DMS114 treated with DMSO at 0.1 percent for 48 hours (cell line): ENCODE results near the gene MAGEA11.
"Not testable (repeated sequence)": the region's sequence is repeated elsewhere in the genome, so short reads cannot be mapped to it uniquely, and the experiment has no call there.

ENCODE experiments used
- DNase-seq: peaks from one replicate; lab custom pipeline; 2025; ENCODE audit not compliant: unreplicated experiment; lab: John Stamatoyannopoulos, UW

MAGEA11 gene

DNA sequence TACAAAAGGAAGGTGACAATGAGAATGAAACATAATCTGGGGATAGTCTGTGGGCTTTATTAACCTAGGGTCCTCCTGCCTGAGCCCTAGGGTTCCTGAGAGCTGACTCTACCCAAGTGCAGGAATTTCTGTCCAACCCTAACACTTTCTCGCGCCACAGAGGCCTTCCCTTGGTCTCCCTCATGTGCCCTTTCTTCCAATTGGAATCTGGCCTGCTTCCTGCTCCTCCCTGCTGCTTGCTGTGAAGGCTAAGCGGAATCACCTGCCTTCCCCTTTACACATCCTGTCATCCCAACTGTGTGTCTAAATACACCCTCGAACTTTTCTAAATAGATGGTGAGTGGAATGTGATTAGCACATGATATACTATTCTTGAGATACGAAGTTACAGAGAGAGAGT, 5.9 kb downstream of the MAGEA11 start:
- DNase-seq, result no peak

DNA sequence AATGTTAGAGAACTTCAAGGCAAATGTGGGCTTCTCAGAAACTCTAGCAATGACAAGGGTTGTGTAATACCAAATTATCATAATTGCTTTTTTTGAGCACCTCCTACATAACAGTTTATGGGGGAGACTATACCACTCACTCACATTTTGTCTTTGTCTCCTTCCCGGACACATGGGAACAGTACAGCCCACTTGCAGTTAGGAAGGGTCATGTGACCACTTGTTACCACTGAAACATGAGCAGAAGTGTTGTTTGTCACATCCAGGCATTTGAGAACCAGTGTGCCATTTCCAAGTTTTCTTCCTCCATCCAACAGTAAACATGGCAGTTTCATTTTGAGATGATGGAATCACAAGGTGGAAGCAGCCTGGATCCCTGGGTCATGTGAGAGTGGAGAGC, 6.9 kb downstream of the MAGEA11 start:
- no peak for DNase-seq

DNA sequence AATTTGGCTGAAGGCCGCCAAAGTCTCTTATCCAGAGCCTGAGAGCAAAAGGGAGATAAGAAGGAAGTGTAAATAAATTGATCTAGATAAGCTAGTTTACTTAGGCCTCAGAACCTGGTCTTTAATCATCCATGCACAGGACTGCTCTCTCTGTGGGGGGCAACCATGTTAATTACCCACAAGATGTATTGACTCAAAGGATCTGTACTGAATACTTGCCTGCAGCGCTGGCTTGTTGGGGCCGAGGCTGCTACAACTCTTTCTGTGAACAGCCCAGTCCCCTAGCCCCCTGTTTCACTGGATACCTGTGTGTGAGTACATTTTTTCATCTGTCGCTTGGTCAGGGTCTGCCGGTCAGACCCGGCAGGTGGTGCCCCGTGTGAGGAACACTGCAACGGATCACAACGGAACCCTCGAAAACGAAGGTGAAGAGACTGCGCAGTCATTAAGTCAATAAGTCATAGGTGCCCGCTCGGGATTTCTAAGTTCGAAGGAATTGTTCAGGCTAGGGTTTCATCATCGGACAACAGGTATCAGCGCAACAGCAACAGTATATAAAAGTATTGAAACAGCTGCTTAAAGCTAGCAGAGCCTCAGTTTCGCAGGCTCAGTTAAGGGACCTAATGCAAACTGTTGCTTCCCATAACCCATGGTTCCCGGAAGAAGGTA, 8.3 kb downstream of the MAGEA11 start:
- no peak for DNase-seq

DNA sequence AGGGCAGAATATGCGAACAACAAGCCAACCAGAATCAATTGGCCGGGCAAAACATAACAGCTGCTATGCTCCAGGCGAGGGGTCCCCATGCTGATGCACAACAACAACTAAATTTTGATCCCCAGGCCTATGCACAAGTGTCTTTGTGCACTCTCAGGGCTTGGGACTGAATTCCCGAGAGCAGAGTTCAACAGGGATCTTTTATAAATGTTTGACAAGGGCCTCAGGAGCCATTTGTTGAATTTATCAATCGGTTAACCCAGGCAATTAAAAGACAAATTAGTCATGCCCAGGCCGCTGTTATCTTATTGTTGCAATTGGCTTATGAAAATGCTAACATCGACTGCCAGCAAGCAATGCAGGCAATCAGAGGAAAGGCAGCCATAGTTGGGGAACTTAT, 9.4 kb downstream of the MAGEA11 start:
- DNase-seq, result not testable (repeated sequence)

DNA sequence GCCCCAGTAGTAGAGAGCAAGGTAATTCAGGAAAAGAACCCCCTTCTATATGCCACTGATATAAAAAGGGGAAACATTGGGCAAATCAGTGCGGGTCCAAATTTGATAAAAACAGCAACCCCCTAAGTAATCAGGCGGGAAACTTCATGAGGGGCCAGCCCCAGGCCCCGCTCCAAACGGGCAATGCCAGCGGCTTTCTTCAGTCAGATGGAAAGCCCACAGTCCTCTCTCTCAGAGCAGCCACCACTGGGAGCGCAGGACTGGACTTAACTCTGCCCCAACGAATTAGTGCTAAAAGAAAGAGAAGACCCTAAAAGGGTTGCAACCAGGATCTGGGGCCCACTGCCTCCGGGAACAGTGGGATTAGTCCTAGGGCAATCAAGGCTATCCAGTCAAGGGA, 9.9 kb downstream of the MAGEA11 start:
- no peak for DNase-seq

DNA sequence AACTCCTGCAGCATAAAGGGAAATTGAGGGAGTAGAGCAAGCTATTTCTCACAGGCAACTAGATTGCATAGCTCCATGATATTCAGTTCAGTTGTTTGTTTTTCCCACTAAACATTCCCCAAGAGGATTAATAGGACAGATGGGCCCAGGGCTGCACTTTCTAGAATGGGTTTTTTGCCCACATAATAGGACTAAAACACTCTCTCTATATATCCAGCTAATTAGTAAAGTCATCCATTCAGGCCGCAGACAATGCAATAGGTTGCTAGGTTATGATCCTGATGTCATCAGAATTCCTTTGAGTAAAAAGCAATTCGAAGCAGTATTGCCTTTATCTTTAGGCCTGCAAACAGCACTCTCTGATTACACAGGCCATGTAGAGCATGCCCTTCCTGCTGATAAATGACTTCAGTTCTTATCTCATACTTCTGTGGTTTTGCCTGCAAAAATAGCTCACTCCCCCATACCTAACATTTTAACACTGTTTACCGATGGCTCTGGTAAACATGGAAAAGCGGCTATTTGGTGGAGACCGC, 11.8 kb downstream of the MAGEA11 start:
- not testable (repeated sequence) for DNase-seq

DNA sequence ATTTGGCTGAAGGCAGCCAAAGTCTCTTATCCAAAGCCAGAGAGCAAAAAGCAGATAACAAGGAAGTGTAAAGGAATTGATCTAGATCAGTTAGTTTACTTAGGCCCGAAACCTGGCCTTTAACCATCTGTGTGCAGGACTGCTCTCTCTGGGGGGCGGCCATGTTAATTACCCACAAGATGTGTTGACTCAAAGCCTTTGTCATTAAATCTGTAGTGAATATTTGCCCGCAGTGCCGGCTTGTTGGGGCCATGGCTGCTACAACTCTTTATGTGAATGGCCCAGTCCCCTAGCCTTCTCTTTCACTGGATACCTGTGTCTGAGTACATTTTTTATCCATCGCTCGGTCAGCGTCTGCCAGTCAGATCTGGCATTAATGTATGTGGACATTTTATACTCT, 15.4 kb downstream of the MAGEA11 start:
- not testable (repeated sequence) for DNase-seq

DNA sequence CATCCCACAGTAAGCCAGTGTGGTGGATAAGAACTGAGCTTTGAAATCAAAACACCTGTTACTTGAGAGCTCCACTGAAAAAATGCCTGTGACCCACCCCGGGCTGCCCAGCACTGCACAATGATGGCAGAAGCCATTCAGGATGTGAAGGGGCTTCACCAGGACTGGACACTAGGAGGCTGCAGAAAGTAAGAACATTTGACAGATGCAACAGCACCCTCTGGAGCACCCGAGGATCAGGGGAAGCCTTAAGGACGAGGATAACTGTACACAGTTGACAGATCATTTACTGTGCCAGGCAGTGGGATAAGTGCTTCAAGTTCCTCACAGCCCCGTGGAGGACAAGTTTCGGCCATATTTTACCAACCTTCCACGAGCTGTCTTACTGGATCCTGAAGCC, 30.4 kb downstream of the MAGEA11 start:
- not testable (repeated sequence) for DNase-seq

DNA sequence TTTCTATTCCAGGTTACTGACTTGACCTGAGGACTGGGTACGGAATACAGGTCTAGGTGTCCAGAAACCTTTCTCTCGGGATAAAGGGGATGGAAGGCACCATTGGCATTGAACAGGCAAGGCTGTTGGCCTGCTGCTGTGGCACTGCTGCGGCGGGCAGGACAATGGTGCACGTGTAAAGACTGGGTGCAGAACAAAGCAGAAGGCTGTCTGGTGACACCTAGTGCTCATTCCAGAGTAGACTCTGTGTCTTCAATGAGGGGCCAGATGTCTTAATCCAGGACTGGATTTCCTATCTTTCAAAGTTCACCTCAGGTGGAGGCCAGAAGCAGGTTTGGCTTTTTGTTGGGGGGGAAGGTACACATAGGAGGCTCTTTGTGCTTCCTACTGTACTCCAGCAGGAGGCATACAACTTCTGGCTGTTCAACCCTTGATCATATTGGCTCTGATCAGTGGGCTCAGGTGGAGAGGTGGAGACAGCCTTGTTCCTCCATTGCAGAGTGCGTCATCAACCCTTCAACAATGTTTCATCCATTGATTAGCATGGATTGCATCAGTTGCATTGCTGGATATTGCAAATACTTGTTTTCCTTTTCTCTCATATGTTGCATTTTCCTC, 34.6 kb downstream of the MAGEA11 start:
- DNase-seq, result not testable (repeated sequence)

DNA sequence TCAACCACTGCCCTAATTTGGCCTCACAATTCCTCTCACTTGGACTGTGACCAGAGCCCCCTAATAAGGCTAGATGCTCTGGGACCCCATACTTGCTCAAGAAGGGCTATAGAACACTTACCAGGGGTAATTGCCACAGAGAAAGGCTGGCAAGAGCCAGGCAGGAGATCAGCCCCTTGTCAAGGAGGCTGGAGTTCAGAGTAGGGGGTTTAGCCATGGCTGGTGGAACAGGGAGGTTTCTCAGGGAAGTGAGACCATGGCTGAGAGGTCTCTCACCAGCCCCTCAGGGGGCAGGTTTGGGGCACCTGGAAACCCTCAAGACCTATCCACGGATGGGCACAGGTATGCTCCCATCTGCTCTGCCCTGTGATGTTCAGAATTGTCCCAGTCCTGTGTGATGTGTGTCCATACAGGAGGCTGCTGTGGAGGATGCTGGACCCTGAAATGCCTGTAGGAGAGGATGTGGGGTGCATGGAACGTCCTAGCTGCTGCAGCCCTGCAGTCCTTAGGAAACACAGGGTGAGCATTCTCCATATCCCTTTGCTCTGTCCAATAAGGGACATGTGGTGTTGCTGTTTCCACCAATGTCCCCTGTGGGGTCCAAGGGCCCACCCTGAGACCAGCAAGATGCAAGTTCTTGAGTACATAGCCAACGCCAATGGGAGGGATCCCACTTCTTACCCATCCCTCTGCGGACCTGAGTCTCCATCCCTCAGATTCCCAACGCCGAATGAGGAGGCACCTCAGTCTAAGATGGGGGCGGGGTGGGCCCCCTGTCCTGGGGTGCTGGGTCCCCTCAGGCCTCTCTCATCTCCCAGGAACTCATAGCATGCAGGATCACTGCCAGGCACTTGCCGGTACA, 45.6 kb downstream of the MAGEA11 start:
- DNase-seq, result no peak

DNA sequence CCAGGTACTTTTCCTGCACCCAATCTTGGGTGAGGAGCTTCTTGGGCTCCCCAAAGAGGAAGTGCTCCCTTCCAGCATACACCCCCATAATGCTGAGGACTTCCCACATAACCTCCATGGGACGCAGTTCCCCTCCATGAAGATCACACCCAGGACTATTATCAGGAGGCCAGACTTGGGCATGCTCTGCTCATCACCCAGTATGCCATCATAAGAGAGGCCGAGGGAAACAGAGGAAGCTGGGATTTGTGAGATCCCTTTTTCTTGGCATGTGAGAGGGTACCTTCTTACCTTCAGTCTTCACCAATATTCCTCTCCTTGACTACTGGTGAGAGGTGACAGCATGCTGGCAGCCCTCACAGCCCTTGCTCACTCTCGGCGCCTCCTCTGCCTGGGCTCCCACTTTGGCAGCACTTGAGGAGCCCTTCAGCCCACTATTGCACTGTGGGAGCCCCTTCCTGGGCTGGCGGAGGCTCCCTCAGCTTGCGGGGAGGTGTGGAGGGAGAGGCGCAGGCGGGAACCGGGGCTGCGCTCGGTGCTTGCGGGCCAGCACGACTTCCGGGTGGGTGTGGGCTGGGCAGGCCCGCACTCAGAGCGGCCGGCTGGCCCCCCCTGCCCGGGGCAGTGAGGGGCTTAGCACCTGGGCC, 46.3 kb downstream of the MAGEA11 start:
- no peak for DNase-seq

DNA sequence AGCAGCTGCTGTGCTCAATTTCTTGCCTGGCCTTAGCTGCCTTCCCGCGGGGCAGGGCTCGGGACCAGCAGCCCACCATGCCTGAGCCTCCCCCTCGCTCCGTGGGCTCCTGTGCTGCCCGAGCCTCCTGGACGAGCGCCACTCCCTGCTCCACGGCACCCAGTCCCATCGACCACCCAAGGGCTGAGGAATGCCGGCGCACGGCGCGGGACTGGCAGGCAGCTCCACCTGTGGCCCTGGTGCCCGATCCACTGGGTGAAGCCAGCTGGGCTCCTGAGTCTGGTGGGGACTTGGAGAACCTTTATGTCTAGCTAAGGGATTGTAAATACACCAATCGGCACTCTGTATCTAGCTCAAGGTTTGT, 46.8 kb downstream of the MAGEA11 start:
- not testable (repeated sequence) for DNase-seq

DNA sequence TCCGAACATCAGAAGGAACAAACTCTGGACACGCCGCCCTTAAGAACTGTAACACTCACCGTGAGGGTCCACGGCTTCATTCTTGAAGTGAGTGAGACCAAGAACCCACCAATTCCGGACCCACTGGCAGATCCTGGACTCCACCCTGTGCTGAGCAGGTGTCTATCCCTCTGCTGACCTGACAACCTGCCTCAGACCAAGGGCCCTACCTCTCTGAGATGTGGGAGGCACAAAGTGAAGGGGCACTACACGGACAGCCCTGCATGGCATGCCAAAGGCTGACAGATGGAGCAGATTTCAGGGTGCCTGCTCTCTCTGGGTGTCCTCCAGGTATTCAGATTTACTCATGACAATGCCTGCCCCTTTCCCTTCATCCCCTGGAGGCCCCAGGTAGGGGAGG, 48.0 kb downstream of the MAGEA11 start:
- DNase-seq, result no peak

DNA sequence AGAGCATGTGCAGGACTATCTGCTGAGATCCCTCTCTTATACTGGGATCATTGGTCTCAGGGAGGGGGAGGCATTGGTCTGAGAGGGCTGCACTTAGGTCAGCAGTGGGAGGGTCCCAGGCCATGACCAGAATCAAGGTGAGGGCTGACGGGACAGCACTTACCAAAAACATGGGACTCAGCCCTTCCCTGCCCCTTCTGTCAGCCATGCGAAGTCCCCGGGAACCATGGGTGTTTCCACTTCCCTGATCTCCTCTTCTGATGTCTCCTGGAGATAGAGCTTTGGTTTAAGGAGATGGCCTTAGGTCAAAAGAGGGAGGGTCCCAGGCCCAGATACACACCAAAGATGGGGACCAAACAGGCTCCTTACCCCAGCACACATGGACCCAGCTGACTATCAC, 49.1 kb downstream of the MAGEA11 start:
- no peak for DNase-seq

DNA sequence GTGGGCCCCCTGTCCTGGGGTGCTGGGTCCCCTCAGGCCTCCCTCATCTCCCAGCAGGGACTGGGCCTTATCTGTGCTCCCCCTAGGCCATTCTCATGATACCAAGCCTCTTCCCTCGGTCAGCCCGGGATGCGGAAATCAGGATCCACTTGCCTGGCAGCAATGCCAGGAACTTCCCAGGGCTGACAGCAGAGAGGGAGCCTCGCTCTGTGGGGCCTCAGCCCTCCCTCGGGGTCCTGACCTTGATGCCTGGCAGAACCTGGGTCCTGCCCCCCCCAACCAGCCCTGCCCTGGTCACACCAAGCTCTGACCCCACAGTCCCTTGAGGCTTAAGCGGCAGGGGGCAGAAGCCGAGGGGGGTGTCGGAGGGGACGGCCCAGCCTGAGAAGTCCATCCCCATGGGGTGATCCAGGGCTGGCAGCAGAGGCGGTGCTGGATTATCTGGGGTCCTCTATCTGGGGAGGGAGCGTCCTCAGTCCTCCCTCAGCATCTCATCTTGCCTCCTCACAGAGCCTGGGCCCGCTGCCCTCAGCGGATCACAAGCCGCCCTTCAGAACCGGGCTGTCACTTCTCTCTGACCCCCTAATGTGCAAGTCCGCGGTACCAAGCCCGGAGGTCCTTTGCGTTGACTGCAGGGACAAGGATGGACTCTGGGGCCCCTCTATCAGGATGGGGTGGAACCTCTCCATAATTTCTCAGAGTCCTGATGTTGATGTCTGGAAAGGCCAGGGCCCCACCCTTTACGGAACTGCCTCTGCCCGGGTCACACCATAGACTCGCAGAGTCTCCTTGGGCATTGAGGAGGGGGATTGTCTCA, 50.2 kb downstream of the MAGEA11 start:
- not testable (repeated sequence) for DNase-seq

DNA sequence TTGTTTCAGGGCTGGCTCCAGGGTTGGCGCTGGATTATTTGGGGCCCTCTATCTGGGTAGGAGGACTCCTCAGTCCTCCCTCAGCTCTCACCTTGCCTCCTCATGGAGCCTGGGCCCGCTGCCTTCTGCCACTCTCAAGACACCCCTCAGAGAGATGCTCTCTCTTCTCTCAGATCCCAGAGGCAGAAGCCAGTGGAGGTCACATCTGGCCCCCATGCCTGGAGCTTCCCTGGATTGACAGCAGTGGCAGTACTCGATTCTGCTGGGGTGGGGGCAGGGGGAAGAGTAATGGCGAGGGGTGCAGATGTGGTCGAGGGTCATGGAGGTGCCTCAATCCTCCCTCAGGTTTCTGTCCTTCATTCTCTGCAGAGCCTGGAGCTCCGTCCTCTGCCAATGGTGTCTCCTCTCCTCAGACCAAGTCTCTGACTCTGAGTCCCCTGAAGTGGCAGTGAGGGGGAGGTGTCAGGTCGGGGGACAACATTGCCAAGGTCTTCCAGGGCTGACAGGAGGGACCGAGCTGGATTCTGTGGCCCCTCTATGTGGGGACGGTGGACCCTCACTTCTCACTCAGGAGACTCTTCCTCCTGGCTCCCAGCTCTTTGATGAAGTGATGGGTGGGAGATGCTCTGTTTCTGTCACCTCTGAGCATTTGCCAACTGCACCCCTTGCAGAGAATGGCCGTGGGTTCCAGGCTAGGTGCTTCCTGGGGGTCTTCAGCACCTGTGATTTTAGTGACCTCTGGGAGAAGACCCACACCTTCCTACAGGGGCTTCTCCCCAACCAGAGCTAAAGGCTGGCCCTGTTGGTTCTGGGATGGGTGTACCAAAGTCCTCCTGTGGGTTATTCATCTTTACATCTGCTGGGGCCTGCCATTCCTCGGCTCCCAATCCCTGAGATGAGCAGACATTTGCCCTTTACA, 51.1 kb downstream of the MAGEA11 start:
- DNase-seq, result no peak
